ENCODE results near the gene HSF2BP.
"Not testable (repeated sequence)": the region's sequence is repeated elsewhere in the genome, so short reads cannot be mapped to it uniquely, and the experiment has no call there.

Gene HSF2BP

DNA sequence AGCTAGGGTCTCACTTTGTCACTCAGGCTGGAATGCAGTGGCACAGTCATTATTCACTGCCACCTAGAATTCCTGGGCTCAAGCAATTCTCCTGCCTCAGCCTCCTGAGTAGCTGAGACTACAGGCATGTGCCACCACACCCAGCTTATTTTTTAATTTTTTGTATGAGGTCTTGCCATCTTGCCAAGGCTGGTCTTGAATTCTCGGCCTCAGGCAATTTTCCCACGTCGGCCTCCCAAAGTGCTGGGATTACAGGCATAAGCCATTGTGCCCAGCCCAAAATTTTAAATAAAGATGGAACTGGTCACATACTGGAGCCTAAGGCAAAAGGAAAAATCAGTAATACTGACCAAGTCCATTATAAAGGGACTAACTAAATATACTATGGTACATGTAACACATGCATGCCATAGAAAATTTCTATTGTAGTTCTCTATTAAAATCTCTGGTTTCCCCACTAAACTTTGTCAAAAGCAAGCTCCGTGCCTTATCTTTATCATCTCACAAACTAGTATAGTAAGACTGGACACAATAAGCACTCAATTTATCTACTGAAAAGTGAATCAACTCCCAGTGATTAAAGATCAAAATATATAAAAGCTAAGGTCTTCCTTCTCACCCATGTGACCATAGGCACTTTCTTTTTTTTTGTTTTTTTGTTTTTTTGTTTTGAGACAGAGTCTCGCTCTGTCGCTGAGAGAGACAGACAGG is 61.6 kb downstream of the HSF2BP start:
- DNase-seq (ENCODE audit: low read depth): no peak

GRCh38 chr21:43597052-43597451 is 62.2 kb downstream of the HSF2BP start:
- no peak for DNase-seq (ENCODE audit: low read depth)

DNA sequence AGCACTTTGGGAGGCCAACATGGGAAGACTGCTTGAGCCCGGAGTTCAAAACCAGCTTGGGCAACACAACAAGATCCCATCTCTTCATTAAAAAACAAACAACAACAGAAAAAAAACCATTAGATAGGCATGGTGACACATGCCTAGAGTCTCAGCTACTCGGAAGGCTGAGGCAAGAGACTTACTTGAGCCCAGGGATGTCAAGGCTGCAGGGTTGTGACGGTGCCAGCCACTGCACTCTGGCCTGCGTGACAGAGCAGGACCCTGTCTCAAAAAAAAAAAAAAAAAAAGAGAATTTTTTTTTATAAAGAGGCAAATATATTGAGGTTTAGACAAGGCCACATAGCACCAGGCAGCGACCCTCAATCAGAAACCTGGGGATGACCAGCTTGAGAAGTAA is 62.7 kb downstream of the HSF2BP start:
- no peak for DNase-seq (ENCODE audit: low read depth)

GRCh38 chr21:43595769-43596168 is 63.5 kb downstream of the HSF2BP start:
- DNase-seq (ENCODE audit: low read depth): not testable (repeated sequence)

DNA sequence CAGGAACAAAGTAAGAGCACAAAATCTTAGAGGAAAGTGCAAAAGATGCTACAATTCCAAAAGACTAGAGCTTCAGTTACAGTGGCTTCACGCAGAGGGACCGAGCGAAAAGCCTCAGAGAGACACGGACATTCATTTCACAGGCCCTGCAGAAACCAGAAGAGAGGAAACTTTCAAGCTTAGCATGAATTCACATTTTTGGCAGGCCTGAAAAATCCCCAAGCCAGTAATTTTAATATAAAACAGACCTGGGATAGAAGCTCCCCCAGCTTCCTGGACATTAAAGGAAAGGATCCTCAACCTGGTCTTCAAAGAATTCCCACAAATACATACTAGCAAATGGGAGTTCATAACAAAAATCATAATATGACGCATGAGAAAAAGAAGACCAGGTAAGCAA is 66.2 kb downstream of the HSF2BP start:
- no peak for DNase-seq (ENCODE audit: low read depth)

- no peak for DNase-seq (ENCODE audit: low read depth)
These were observed 67.7 kb downstream of the HSF2BP start for GRCh38 chr21:43591571-43591970.

GRCh38 chr21:43590194-43590593 is 69.1 kb downstream of the HSF2BP start:
- no peak for DNase-seq (ENCODE audit: low read depth)

GRCh38 chr21:43588957-43589356 is 70.3 kb downstream of the HSF2BP start:
- DNase-seq (ENCODE audit: low read depth): no peak

DNA sequence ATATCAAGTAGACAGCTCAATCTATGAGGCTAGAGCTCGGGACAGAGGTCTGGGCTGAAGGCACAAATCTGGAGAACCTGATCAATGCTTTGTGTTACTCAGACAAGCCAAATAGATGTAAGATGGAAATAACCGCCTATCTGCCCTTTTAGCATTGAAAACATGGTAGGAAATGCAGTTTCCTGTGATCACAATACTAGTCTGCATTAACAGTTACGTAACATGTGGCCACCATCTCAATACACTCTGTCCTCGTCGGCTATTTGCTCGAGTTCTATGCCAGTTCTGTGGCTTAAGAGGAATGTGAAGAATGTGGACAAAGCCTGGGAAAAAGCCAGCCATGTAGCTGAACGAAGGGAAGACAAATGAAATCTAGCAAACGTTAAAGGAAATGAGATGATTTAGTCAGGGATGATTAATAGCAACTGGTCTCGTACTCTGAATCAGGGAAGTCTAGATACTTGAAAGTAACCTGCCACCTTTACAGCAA is 73.3 kb downstream of the HSF2BP start:
- peak; percentile 97 for DNase-seq (ENCODE audit: low read depth)

DNA sequence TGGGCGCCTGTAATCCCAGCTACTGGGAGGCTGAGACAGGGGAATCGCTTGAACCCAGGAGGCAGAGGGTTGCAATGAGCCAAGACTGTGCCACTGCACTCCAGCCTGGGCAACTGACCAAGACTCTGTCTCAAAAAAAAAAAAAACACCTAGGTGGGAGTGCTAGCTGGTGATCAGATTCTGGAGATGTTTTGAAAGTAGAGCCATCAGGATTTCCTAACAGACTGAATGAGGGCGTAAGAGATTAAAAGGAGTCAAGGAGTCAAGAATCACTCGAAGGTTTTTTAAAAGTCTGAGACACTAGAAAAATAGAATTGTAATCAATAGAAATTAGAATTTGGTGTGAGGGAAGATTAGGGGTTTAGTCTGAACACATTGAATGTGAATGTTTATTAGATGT is 73.8 kb downstream of the HSF2BP start:
- no peak for DNase-seq (ENCODE audit: low read depth)

DNA sequence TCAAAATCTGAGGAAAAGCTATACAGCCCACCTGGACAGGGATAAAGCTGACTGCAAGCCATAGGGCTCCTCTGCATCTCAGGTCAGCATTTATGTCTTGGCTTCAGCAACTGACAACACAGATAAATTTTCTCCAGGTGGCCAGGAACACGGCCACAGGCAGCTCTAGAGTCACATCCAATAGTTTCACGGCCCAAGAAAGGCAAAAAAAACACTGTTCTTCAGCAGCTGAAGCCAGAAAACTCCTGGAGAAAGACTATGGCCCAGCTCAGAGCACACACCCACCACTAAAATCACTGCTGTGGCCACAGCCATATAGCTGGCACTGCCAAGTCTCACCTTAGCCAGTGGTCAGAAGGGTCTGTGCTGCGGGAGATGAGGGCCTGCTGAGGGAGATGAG is 77.8 kb downstream of the HSF2BP start:
- DNase-seq (ENCODE audit: low read depth): no peak

DNA sequence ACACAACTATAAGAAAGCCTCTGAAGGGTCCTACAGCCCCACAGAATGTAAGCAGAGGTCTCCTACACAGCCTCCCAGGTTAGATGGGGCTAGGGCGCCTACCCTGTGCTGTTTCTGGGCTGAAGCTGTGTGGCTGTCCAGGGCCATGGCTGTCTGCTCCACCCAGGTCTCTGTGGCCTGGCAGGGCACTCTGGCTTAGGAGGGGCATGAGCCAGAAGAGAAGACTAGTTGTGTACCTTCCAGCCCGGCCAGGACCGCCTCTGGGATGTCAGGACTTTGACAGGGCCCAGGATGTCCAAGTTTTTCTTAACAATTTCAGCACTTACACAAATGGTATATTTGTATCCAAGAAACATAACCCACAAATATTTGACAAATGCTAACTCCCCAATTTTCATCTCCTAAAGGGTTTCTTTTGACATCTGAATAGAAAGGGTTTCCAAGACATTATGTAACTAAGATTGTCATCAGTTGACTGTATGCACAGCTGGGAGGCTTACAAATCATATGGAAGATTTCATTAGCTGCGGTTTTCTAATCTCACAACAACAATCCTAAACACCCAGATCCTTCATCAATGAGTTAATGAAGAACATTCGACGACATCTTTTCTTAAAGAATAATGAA is 80.5 kb downstream of the HSF2BP start:
- no peak for DNase-seq (ENCODE audit: low read depth)

DNA sequence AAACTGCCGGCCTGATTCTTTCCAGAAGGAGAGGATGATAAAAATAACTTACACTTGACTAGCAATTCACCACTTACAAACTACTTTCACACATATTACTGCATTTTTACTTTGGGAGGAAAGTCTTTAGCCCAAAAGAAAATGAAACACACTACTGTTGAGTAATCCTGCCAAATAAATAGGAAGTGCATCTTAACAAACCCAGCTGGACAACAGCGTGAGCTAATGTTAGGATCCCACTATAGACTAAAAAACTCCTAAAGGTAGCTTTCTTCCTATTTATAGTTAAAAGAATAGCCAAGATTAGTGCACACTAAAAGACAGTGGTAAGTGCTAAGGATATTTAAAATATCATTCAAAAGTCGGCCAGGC is 83.8 kb downstream of the HSF2BP start:
- no peak for DNase-seq (ENCODE audit: low read depth)

GRCh38 chr21:43574741-43575472 is 84.4 kb downstream of the HSF2BP start:
- no peak for DNase-seq (ENCODE audit: low read depth)

GRCh38 chr21:43573921-43574320 is 85.4 kb downstream of the HSF2BP start:
- no peak for DNase-seq (ENCODE audit: low read depth)

- no peak for DNase-seq (ENCODE audit: low read depth)
These were observed 86.8 kb downstream of the HSF2BP start for GRCh38 chr21:43572446-43572845.

- no peak for DNase-seq (ENCODE audit: low read depth)
These were observed 87.3 kb downstream of the HSF2BP start for GRCh38 chr21:43571976-43572375.

DNA sequence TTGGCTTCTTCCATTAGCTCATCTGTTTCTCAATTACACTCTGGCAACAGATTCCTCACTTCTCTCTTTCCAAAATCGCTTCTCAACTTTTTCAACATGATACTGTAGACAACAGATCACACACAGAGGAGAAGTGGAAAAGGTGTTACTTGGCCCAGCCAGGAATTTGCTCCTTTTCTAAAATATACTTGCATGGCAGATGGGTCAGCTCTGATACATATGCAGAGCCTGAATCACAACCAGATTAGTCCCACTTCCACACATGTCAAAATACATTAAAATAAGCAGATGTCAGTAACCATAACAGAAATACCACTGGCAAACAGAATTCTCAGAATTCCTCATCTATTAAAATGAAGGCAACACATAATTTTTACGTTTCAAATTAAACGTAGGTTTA is 89.1 kb downstream of the HSF2BP start:
- DNase-seq (ENCODE audit: low read depth): not testable (repeated sequence)

- not testable (repeated sequence) for DNase-seq (ENCODE audit: low read depth)
These were observed 96.8 kb downstream of the HSF2BP start for GRCh38 chr21:43562451-43562850.

DNA sequence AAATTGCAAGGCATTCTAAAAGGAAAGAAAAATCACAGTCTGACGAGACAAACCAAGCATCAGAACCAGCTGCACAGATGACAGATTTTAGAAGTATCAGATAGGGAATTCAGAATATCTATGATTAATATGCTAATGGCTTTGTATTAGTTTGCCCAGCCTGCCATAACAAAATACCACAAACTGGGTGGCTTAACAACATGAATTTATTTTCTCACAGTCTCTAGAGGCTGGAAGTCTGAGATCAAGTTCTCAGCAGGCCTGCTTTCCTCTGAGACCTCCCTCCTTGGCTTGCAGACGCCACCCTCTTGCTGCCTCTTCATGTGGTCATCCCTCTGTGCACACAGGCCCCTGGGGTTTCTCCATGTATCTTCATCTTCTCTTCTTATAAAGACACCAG is 118.7 kb downstream of the HSF2BP start:
- DNase-seq (ENCODE audit: low read depth): not testable (repeated sequence)

DNA sequence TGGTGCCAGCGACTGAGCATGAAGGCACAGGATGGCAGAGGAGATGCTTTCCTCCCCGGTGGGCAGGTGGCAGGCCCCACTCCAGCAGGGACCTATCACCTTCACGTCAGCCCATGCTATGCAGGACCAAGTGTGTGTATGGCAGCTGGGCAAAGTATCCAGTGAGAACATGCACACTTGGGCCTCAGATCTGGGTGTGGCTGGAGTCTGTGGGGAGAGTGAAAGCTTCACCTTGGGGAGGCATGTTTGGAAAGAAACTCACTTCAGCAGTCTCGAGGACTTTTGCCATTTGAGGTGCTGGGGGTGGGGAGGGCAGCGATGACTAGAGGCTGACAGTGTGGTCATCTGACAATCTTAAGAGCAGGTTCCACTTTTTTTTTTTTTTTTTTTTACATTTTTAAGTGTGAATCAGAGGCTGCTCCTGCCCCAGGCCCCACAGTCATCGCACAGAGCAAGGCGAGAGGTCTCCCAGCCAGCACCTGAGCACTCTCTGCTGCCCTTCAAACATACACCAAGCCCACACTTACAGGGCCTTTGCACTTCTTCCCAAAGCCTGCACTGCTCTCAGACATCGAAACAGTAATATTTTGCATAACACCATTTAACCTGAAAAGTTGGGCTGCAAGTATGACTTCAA is 136.7 kb downstream of the HSF2BP start:
- not testable (repeated sequence) for DNase-seq (ENCODE audit: low read depth)

DNA sequence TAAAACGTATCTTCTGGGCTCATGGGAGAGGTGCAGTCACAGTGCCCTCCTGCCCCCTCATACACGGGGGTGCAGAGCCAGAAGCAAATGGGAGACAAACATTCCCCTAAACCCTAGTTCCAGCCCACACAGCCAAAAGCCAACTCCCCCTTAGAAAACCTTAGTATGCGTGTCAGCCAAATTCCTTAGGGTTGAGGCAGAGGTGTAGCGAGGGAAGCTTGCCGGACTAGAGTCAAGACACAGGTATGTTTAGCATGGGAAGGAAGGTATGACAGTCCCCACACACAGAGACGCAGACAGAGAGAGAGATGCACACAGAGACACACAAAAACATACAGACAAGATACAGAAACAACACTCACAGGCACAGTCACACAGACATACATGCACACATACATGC is 141.6 kb downstream of the HSF2BP start:
- DNase-seq (ENCODE audit: low read depth): not testable (repeated sequence)
